ENCODE measurements around the gene CNIH4. TPM values are rescaled to one million over a fixed set of nuclear protein-coding genes. Genes with fewer than 3 reads are reported as not detected.
A peak's percentile ranks its signal among the peaks of the same experiment; 100 is the strongest.

Gene CNIH4
- polyA plus RNA-seq, 1 donor from 2014 or later = 53.2 TPM

- Histone ChIP-seq H3K27ac (ENCODE audit: low read length) (no peak overlapping the region), H3K9me3 (ENCODE audit: low read length) (no peaks in the 10 kb centered on the region), H4K20me1 (ENCODE audit: insufficient read depth) (no peaks in the 10 kb centered on the region), H3K4me3 (ENCODE audit: low read length) (no peak overlapping the region), H2AFZ (ENCODE audit: low read depth, low read length) (no peak overlapping the region), H3K9me2 (ENCODE audit: insufficient read depth, low read length) (no peaks in the 10 kb centered on the region), H3K79me2 (replicated peaks; ENCODE audit: insufficient read depth, low read length) (peaks cover 12% of the 10 kb centered on the region), H3K4me2 (ENCODE audit: low read length) (no peak overlapping the region), H3F3A (ENCODE audit: insufficient read depth, low read length, poor library complexity, severe bottlenecking) (peaks cover 3% of the 10 kb centered on the region), H3K27me3 (ENCODE audit: insufficient read depth, low read depth, low read length) (no peaks in the 10 kb centered on the region), H3K36me3 (ENCODE audit: insufficient read depth, low read length) (no peaks in the 10 kb centered on the region), H3K9ac (ENCODE audit: low read length) (no peak overlapping the region)
- TF ChIP-seq SMC3 (conservative IDR thresholded peaks at IDR 0.05; ENCODE audit: poor library complexity) = peak; percentile 82
- TF ChIP-seq EP300 (conservative IDR thresholded peaks at IDR 0.05; ENCODE audit: poor library complexity, severe bottlenecking) = no peak
- TF ChIP-seq MXI1 (conservative IDR thresholded peaks at IDR 0.05; ENCODE audit: poor library complexity, severe bottlenecking) = no peak
- peak; percentile 84 for TF ChIP-seq RAD21 (conservative IDR thresholded peaks at IDR 0.05)
- no peak for TF ChIP-seq EZH2 (IDR thresholded peaks at IDR 0.05; ENCODE audit: borderline replicate concordance, insufficient read depth, low read length, poor library complexity, severe bottlenecking)
- no peak for TF ChIP-seq REST (IDR thresholded peaks at IDR 0.05; ENCODE audit: borderline replicate concordance)
- no peak for TF ChIP-seq POLR2AphosphoS5 (IDR thresholded peaks at IDR 0.05)
- TF ChIP-seq CTCF (IDR thresholded peaks at IDR 0.05; ENCODE audit: poor library complexity, severe bottlenecking) = peak; percentile 83
- no peak for TF ChIP-seq TAF1 (IDR thresholded peaks at IDR 0.05; ENCODE audit: low read depth)
These were observed 23.3 kb upstream of the CNIH4 start for GRCh38 chr1:224333309-224333926.

GRCh38 chr1:224333939-224334786, 22.5 kb upstream of the CNIH4 start:
- Histone ChIP-seq H2AFZ (ENCODE audit: low read depth, low read length) (no peak overlapping the region), H3K36me3 (ENCODE audit: insufficient read depth, low read length) (no peaks in the 10 kb centered on the region), H3K27ac (ENCODE audit: low read length) (no peak overlapping the region), H3K9me3 (ENCODE audit: low read length) (no peaks in the 10 kb centered on the region), H3F3A (ENCODE audit: insufficient read depth, low read length, poor library complexity, severe bottlenecking) (peaks cover 3% of the 10 kb centered on the region), H3K27me3 (ENCODE audit: insufficient read depth, low read depth, low read length) (no peaks in the 10 kb centered on the region), H3K4me2 (ENCODE audit: low read length) (no peak overlapping the region), H4K20me1 (ENCODE audit: insufficient read depth) (no peaks in the 10 kb centered on the region), H3K4me3 (ENCODE audit: low read length) (no peak overlapping the region), H3K9ac (ENCODE audit: low read length) (no peak overlapping the region), H3K79me2 (replicated peaks; ENCODE audit: insufficient read depth, low read length) (peaks cover 5% of the 10 kb centered on the region), H3K9me2 (ENCODE audit: insufficient read depth, low read length) (no peaks in the 10 kb centered on the region)
- TF ChIP-seq REST (IDR thresholded peaks at IDR 0.05; ENCODE audit: borderline replicate concordance) (no peak), EZH2 (IDR thresholded peaks at IDR 0.05; ENCODE audit: borderline replicate concordance, insufficient read depth, low read length, poor library complexity, severe bottlenecking) (no peak), POLR2AphosphoS5 (IDR thresholded peaks at IDR 0.05) (no peak), CTCF (IDR thresholded peaks at IDR 0.05; ENCODE audit: poor library complexity, severe bottlenecking) (no peak), RAD21 (conservative IDR thresholded peaks at IDR 0.05) (no peak), SMC3 (conservative IDR thresholded peaks at IDR 0.05; ENCODE audit: poor library complexity) (no peak), TAF1 (IDR thresholded peaks at IDR 0.05; ENCODE audit: low read depth) (no peak), MXI1 (conservative IDR thresholded peaks at IDR 0.05; ENCODE audit: poor library complexity, severe bottlenecking) (no peak), EP300 (conservative IDR thresholded peaks at IDR 0.05; ENCODE audit: poor library complexity, severe bottlenecking) (no peak)
